ENCODE data around the gene IFNAR1. TPM values are rescaled to one million over a fixed set of nuclear protein-coding genes. Genes with fewer than 3 reads are reported as not detected.

Gene IFNAR1
- total RNA-seq, 4 donors from 2014 or later = 8.9 to 24.3 (median 9.9) TPM

DNA sequence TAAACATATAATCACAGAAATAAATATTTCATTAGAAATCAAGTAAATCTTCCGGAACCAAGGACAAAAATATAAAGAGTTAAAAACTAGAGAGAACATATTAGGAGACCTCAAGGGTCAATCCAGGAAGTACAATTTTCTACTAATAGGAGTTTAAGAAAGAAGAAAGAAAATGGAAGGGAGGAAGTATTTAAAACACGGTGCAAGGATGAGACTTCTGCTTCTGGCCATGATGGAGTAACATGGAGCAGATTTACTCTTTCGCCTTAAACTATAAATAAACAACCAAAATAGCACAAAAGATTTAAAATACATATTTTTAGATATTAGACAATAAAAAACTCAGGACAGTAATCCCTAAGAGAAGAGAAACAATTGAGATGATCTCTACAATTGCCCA lies 12.6 kb upstream of the IFNAR1 start:
- no peak for DNase-seq
- in situ Hi-C loops (cut with MboI; ENCODE audit: low sequenced_read_pairs in 4 of 4) (no loop called here), intact Hi-C loops (cut with DNase I; ENCODE audit: low total_unique reads) (no loop called here)
- Histone ChIP-seq H3K27ac (no peak overlapping the region), H3K4me1 (no peaks in the 10 kb centered on the region), H3K9me3 (no peaks in the 10 kb centered on the region), H3K27me3 (no peaks in the 10 kb centered on the region), H3K4me3 (no peak overlapping the region), H3K36me3 (no peaks in the 10 kb centered on the region)
- no peak for ATAC-seq
- TF ChIP-seq, protein P1, sequence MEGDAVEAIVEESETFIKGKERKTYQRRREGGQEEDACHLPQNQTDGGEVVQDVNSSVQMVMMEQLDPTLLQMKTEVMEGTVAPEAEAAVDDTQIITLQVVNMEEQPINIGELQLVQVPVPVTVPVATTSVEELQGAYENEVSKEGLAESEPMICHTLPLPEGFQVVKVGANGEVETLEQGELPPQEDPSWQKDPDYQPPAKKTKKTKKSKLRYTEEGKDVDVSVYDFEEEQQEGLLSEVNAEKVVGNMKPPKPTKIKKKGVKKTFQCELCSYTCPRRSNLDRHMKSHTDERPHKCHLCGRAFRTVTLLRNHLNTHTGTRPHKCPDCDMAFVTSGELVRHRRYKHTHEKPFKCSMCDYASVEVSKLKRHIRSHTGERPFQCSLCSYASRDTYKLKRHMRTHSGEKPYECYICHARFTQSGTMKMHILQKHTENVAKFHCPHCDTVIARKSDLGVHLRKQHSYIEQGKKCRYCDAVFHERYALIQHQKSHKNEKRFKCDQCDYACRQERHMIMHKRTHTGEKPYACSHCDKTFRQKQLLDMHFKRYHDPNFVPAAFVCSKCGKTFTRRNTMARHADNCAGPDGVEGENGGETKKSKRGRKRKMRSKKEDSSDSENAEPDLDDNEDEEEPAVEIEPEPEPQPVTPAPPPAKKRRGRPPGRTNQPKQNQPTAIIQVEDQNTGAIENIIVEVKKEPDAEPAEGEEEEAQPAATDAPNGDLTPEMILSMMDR (IDR thresholded peaks at IDR 0.05 in 4 of 5, conservative IDR thresholded peaks at IDR 0.05 in 1 of 5) = no peak

DNA sequence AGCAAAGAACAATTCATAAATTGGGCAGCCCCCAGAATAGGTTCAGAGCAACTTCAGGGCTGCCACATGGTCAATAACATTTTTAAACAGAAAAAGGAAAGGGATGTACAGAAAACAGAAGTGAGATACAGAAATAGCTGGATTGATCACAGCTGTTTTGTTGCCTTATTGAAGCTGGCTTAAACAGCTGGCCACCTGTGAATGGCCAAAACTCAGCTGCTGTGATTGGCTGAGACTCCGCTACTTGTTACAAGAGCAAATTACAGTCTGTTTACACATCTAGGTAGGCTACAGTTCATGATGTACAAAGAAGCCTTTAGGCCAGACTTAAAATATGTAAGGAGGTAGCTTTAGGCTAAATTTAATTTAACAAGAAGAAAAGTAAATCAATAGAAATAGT lies 11.6 kb upstream of the IFNAR1 start:
- DNase-seq = no peak
- no peak for ATAC-seq
- Histone ChIP-seq H3K27ac (no peak overlapping the region), H3K4me1 (no peaks in the 10 kb centered on the region), H3K9me3 (no peaks in the 10 kb centered on the region), H3K27me3 (no peaks in the 10 kb centered on the region), H3K36me3 (no peaks in the 10 kb centered on the region), H3K4me3 (no peak overlapping the region)
- no peak for TF ChIP-seq POLR2A (IDR thresholded peaks at IDR 0.05)
- TF ChIP-seq, protein P1 (IDR thresholded peaks at IDR 0.05 in 4 of 5, conservative IDR thresholded peaks at IDR 0.05 in 1 of 5) = no peak
- intact Hi-C loops (cut with DNase I; ENCODE audit: low total_unique reads) (no loop called here), in situ Hi-C loops (cut with MboI; ENCODE audit: low sequenced_read_pairs in 4 of 4) (no loop called here)

DNA sequence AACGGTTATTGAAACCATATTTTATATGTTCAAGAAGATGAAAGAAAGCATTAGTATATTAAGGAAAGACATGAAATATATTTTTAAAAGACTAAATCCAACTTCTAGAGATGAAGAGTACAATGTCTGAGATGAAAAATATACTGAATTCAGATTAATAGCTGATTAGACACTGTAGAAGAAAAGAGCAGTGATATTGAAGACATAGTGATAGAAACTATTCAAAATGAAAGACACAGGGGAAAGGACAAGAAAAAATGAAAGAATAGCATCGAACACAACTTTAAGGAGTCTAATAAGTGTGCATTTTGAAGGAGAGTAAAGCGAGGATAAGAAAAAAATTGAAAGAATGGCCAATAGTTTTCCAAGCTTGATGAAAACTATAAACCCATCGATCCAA lies 11.2 kb upstream of the IFNAR1 start:
- H3K9me3 ChIP-seq = no peaks in the 10 kb centered on the region
- in situ Hi-C loops (cut with MboI; ENCODE audit: low sequenced_read_pairs in 4 of 4) = no loop called here
- TF ChIP-seq, protein P1 (IDR thresholded peaks at IDR 0.05 in 4 of 5, conservative IDR thresholded peaks at IDR 0.05 in 1 of 5) = no peak
- TF ChIP-seq POLR2A (IDR thresholded peaks at IDR 0.05) = no peak

DNA sequence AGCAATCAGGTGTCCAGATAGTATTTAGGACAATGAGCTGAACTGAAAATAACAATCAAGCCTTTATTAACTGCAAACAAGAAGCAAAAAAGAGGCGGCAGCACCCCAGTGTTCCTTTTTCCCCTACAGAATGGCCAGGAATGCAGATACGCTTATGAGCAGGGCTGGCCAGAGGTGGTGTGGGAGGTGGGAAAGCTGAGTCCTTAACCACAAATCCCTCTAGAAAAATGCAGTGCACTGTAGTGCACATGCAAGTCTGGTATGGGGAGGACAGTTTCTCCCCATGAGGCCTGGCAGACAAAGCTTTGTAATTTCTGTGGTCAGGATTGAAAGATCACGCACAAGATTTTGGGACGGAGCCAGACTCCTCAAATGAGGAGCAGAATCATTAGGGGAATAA lies 10.7 kb upstream of the IFNAR1 start:
- H3K27me3 ChIP-seq = no peaks in the 10 kb centered on the region
- DNase-seq = no peak
- no peak for ATAC-seq
- intact Hi-C loops (cut with DNase I; ENCODE audit: low total_unique reads) (no loop called here), in situ Hi-C loops (cut with MboI; ENCODE audit: low sequenced_read_pairs in 4 of 4) (no loop called here)
- no peaks in the 10 kb centered on the region for H3K36me3 ChIP-seq
- TF ChIP-seq, protein P1 (IDR thresholded peaks at IDR 0.05 in 4 of 5, conservative IDR thresholded peaks at IDR 0.05 in 1 of 5) = no peak
- TF ChIP-seq POLR2A (IDR thresholded peaks at IDR 0.05) = no peak
- H3K4me3 ChIP-seq = no peak overlapping the region
- H3K4me1 ChIP-seq = no peaks in the 10 kb centered on the region
- H3K27ac ChIP-seq = no peak overlapping the region
- H3K9me3 ChIP-seq = no peaks in the 10 kb centered on the region

More for the DNA sequence above, 11.2 kb upstream of the IFNAR1 start:
- Histone ChIP-seq H3K27ac (no peak overlapping the region), H3K4me1 (no peaks in the 10 kb centered on the region), H3K36me3 (no peaks in the 10 kb centered on the region), H3K4me3 (no peak overlapping the region), H3K27me3 (no peaks in the 10 kb centered on the region)
- ATAC-seq = no peak
- intact Hi-C loops (cut with DNase I; ENCODE audit: low total_unique reads) = no loop called here
- no peak for DNase-seq

DNA sequence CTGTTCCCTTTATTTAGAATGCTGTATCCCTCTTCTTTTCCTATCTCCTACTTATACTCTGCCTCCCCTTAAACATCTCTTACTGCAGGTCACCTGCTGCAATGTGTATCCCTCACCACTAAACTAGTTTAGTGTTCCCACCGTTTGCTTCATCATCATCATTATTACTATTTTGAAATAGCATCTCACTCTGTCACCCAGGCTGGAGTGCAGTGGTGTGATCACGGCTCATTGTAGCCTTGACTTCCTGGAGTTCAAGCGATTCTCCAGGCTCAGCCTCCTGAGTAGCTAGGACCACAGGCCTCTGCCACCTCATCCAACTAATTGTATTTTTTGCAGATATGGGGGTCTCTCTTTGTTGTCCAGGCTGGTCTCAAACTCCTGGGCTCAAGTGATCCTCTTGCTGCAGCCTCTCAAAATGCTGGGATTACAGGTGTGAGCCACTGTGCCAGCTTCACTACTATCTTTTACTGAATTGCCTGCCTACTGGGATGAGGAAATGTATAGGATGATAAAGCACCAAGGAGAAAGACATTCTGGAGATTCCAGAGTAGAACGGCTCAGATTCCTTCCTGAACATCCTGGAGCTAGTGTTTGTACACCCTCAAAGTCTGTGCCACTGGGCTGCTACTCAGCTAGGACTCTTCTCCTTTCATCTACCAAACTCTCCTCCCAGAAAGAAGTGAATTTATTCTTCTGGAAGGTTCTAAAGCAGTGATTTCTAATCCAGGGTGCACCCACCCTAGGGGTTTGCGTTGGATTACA lies 8.6 kb upstream of the IFNAR1 start:
- no peaks in the 10 kb centered on the region for H3K36me3 ChIP-seq
- H3K27me3 ChIP-seq = no peaks in the 10 kb centered on the region
- no peak overlapping the region for H3K27ac ChIP-seq
- in situ Hi-C loops (cut with MboI; ENCODE audit: low sequenced_read_pairs in 4 of 4) = no loop called here
- no peaks in the 10 kb centered on the region for H3K9me3 ChIP-seq
- TF ChIP-seq POLR2A (IDR thresholded peaks at IDR 0.05) = no peak
- TF ChIP-seq, protein P1 (IDR thresholded peaks at IDR 0.05 in 4 of 5, conservative IDR thresholded peaks at IDR 0.05 in 1 of 5) = no peak
- intact Hi-C loops (cut with DNase I; ENCODE audit: low total_unique reads) = no loop called here
- DNase-seq = no peak
- no peak for ATAC-seq
- no peaks in the 10 kb centered on the region for H3K4me1 ChIP-seq
- H3K4me3 ChIP-seq = no peak overlapping the region

All from gastrocnemius medialis (tissue), 4 donors.